NCI-H526 (cell line): Measurements from ENCODE around the gene FKRP.
"Not testable (repeated sequence)": the region's sequence is repeated elsewhere in the genome, so short reads cannot be mapped to it uniquely, and the experiment has no call there.

Experiments
- DNase-seq, 2 experiments: peaks; one replicate each; lab custom pipeline; 2025; lab: John Stamatoyannopoulos, UW

The FKRP gene

DNA sequence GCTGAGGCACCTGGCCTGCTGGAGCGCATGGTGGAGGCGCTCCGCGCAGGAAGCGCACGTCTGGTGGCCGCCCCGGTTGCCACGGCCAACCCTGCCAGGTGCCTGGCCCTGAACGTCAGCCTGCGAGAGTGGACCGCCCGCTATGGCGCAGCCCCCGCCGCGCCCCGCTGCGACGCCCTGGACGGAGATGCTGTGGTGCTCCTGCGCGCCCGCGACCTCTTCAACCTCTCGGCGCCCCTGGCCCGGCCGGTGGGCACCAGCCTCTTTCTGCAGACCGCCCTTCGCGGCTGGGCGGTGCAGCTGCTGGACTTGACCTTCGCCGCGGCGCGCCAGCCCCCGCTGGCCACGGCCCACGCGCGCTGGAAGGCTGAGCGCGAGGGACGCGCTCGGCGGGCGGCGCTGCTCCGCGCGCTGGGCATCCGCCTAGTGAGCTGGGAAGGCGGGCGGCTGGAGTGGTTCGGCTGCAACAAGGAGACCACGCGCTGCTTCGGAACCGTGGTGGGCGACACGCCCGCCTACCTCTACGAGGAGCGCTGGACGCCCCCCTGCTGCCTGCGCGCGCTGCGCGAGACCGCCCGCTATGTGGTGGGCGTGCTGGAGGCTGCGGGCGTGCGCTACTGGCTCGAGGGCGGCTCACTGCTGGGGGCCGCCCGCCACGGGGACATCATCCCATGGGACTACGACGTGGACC, 10.1 kb downstream of the FKRP start:
- no peak for DNase-seq

DNA sequence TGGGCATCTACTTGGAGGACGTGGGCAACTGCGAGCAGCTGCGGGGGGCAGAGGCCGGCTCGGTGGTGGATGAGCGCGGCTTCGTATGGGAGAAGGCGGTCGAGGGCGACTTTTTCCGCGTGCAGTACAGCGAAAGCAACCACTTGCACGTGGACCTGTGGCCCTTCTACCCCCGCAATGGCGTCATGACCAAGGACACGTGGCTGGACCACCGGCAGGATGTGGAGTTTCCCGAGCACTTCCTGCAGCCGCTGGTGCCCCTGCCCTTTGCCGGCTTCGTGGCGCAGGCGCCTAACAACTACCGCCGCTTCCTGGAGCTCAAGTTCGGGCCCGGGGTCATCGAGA, 10.7 kb downstream of the FKRP start:
- no peak for DNase-seq

DNA sequence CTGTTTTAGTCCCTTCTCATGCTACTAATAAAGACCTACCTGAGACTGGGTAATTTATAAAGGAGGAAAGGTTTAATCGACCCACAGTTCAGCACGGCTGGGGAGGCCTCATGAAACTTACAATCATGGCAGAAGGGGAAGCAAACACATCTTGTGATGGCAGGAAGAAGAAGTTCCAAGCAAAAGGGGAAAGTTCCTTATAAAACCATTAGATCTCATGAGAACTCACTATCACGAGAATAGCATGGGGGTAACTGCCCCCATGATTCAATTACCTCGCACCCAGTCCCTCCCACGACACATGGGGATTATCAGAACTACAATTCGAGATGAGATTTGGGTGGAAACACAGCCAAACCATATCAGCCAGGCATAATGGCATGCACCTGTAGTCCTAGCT, 13.3 kb downstream of the FKRP start:
- no peak for DNase-seq

DNA sequence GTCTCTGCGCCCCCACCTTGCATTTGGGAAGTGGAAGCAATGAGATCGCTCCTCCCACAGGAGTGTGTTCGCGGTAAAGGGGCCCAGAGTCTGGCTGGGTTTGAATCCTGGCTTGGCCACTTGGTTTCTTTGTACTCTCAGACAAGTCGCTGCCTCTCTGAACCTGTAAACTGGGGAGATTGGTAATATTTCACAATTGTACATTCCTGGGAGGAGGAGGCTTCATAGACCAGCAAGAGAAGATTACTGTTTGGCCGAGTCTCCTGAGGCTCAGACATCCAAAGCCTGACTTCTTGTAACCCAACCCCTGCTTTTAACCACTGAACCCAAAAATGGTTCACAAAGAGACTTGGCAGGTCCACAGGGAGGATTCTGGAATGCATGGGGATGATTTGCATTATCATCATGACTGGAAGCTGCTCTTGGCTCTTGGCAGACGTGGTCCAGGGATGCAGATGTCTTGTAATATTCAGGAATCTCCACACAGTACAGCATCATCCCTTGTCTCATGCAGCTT, 14.0 kb downstream of the FKRP start:
- no peak for DNase-seq

DNA sequence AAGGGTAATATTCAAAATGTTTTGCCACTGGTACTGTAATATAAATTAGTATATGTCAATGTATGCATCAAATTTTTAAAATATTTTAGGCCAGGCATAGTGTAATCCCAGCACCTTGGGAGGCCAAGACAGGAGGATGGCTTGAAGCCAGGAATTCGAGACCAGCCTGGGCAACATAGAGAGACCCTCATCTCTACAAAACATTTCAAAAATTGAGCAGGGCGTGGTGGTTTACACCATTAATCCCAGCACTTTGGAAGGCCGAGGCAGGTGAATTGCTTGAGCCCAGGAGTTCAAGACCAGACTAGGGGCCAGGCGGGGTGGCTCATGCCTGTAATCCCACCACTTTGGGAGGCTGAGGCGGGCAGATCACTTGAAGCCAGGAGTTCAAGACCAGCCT, 14.5 kb downstream of the FKRP start:
- DNase-seq, result no peak

DNA sequence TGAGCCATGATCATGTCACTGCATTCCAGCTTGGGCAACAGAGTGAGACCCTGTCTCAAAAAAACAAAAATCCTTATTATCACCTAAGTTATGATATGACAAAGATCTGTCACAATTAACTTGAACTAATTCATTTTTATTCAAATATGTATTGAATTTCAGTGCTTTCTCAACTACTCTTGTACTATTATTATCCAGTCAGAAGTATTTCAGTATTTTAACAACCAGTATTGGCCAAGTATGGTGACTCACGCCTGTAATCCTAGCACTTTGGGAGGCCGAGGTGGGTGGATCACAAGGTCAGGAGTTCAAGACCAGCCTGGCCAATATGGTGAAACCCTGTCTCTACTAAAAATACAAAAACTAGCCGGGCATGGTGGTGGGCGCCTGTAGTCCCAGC, 15.0 kb downstream of the FKRP start:
- not testable (repeated sequence) for DNase-seq

DNA sequence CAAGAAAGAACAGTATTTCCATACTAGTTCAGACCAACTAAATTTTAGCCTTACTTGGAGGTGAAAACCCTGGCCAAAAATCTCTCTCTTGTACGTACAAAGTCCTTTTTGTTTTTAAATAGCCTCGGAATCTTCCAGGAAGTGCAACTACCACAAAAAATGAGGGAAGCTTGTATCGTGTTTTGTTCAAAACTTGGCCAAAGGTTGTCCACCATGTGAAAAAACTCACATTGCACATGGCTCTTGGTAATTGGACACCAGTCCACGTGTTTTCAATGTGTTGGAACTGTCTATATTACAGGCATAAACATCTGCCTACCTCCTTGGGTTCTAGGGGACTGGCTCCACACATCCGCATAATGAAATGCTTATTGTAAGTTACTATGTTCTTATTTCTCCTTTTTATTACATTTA, 15.6 kb downstream of the FKRP start:
- DNase-seq, result no peak

DNA sequence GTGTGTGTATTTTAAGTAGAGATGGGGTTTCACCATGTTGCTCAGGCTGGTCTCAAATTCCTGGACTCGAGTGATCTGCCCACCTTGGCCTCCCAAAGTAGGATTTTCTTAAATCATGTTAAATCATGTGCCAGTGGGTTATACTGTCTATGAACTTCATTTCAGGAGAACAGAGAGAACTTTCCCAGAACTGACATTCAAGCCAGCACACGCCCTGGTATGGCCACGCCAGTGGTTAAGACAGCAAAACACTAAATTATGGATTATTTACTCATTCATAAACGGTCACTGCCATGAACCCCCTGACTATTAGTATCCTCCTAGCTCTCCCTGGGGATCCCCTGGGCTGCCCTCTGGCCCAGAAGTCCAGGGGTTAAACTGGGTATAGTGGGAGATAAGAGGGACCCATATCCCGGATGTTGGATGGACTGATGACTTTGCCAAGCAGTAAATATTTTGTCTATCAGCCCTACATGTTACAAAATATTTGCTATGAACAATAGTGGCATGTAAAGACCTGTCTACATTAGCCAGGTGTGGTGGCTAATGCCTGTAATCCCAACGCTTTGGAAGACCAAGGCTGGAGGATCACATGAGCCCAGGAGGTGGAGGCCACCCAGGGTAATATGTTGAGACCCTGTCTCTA, 16.5 kb downstream of the FKRP start:
- DNase-seq, result no peak

DNA sequence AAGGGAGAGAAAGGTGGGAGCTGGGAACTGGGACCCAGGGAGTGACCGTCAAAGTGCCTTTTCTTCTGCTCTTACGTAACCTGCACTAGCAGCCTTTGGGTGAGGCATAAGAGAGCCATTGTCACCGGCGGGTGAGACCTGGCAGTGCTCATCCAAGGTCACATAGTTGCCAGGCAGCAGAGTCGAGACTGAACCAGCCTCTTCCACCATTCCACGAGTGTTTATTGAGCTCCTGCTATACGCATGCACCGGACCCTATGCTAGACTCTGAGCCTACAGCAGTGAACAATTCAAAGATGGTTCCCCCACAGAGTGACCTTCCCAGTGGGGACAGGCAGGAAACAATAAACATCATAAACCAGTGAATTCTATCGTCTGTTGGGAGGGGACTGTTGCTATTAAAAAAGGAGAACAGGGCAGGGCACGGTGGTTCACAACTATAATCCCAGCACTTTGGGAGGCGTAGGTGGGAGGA, 19.0 kb downstream of the FKRP start:
- no peak for DNase-seq

DNA sequence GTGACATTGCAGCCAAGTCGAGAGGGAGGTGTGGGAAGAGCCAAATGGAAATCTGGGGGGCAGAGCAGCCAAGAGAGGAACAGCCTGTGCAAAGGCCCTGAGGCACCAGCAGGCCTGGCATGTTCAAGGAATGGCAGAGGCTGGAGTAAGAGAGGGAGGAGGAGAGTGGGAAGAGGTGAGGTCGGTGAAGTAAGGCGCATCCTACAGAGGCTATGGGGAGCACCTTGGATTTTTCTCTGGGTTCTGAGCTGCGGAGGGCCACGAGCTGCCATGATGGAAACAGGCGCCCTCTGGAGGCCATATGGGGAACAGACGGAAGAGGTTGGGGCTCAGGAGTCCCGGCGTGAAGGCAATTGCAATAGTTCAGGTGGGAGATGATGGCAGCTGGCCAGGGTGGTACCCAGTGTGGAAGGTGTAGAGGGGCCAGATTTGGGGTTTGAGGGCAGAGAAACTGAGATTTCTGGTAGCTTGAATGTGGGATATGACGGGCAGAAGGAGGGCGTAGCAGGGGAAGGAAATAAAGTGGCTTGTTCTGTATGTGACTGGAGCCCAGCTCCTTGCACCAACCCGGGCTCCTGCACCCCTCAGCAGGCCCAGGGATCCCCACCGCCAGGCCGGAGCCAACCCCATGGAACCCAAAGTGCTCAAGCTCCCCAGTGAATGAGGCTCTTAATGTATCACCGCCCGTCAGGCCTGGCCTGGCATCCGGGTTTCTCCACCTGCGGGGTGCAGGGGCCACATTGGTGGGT, 20.9 kb downstream of the FKRP start:
- peak; percentile 36 to 72 for DNase-seq

DNA sequence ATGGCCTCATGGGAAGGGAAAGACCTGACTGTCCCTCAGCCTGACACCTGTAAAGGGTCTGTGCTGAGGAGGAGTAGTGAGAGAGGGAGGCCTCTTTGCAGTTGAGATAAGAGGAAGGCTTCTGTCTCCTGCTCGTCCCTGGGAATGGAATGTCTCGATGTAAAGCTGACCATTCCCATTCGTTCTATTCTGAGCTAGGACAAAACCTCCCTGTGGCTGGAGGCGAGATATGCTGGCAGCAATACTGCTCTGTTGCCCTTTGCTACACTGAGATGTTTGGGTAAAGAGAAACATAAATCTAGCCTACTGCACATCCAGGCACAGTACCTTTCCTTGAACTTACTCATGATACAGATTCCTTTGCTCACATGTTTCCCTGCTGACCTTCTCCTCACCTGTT, 22.9 kb downstream of the FKRP start:
- not testable (repeated sequence) for DNase-seq

DNA sequence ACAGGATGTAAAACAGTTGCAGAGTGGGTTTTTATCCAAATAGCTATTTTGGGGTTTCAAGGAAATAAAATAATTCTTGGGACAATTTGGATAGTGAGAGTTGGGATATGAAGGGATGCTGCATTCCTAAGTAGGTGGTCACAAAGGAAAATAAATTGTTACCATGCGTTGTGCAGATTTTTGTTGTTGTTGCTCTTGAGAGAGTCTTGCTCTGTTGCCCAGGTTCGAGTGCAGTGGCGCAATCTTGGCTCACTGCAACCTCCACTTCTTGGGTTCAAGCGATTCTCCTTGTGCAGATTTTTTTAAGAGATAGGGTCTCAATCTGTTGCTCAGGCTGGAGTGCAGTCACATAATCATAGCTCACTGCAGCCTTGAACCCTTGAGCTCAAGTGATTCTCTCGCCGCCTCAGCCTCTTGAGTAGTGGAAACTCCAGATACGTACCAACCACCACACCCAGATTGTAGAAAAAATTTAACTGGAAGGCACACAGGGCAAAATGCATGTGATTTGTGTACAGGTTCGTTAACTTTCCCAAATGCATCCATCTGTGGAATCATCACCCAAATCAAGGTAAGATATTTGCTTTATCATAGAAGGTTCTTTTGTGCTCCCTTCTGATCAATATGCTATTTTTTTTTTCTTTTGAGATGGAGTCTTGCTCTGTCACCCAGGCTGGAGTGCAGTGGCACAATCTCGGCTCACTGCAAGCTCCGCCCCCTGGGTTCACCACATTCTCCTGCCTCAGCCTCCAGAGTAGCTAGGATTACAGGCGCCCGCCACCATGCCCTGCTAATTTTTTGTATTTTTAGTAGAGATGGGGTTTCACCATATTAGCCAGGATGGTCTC, 26.5 kb downstream of the FKRP start:
- no peak for DNase-seq

DNA sequence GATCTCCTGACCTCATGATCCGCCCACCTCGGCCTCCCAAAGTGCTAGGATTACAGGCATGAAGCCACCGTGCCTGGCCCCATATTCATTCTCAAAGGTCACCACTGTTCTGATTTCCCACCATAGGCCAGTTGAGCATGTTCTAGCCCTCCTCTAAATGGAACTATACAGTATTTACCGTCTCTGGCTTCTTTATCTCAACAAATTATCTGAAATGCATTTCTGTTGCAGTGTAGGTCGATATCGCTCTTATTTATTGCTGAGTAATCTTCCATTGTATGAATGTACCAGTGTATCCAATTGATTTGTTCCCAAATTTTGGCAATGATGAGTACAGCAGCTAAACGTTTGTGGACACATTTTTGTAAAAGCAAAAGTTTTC, 27.2 kb downstream of the FKRP start:
- no peak for DNase-seq

DNA sequence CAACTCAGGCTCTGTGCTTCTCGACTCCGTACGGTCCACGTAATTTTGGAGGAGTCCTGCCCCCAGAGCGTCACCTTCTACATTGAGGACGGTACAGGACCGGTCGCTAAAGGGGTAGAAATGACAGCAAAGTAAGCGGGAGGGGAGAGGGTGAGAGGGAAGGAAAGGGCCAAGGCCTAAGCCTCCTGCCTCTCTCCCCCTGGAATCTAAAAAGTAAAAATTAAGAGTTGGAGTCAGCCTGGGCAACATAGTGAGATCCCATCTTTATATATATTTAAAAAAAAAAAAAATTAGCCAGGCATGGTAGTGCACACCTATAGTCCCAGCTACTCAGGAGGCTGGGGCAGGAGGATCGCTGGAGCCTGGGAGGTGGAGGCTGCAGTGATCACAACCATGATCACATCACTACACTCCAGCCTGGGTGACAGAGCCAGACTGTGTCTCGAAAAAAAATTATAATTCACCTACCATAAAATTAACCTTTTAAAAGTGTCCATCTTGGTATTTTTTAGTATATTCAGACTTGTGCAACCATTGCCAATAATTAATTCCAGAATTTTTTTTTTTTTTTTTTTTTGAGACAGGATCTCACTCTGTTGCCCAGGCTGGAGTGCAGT, 29.9 kb downstream of the FKRP start:
- DNase-seq, result no peak

DNA sequence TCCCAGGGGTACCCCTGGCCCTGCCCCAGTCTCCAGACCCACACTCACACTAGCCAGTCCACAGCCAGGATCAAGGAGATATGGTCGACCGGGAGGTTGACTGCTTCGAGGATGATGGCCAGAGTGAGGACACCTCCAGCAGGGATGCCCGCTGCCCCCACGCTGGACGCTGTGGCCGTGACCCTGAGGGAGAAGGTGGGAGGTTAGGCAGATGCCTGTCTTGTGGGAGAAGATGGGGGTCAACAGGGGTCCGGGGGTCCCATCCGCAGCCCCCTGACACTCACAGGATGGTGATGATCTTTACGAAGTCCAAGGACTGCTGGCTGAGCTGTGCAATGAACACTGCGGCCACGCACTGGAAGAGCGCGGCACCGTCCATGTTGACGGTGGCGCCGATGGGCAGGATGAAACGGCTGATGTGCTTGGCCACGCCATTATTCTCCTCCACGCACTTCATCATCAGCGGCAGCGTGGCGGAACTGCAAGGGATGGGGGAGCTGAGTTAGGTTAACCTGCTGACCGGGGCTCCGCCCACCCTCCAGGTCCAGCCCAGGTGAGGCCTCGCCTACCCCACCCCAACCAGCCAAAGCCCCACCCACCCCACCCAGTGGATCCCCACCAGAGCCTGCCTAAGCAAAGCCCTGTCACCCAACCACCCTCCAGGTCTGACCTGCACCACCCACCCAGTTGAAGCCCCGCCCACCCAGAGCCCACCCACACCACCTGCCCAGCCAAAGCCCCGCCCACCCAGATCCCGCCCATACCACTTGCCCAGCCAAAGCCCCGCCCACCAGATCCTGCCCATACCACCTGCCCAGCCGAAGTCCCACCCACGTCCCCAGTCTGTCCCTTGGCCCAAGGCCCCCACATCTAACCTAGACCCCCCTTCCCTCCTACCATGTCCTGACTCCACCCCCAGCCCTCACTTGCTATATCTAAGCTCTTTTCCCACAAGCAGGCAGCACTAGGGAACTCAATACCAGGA, 31.4 kb downstream of the FKRP start:
- peak in 1 of 2 experiments; percentile 44 for DNase-seq

DNA sequence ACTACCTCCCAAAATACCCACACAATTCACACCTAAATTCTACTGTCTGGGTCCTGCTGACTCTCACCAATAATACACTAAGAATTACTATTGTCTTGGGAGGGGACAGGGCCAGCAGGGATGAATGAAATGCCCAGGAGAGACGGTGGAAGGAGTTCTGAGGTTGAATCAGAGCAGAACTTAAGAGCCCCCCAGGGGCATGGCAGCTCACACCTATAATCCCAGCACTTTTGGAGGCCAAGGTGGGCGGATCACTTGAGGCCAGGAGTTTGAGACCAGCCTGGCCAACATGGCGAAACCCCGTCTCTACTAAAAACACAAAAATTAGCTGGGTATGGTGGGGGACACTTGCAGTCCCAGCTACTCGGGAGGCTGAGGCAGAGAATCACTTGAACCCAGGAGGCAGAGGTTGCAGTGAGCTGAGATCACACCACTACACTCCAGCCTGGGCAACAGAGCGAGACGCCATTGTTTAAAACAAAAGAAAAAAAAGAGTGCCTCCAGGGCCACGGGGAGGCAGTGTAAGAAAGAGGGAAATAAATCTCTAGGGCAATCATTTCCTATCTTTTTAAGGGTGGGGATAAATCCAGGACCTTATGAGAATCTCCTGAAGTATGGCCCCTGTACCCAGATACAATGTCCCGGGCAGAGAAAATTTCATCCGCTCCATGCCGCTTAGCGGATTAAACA, 32.2 kb downstream of the FKRP start:
- not testable (repeated sequence) for DNase-seq

DNA sequence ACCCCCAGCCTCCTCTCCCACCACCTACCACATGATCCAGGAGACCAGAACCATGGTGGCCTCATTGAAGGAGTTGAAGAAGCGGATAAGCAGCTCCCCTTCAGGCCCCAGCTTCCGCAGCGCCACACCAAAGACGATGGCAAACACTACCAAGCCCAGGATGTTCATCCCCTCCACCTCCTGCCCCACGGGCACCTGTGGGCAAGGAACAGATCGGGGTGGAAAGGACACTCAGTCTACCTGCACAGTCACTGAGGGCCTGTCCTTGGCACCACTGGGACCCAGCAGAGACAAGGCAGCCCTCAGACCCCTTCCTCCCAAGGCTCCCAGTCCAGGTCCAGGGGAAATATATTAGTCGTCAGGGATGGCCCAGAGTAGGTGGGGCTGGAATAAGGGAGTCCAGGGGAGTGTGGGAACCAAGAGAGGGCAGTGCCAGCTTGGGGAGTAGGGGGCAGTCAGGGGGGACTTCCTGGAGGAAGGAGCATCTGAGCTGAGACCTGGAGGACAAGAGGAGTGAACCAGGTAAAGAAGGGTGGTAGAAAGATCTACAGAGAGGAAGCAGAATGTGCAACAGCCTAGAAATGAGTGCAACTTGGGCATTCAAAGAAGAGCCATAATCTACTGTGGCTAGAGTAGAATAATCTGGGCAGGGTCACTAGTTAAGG, 36.6 kb downstream of the FKRP start:
- no peak for DNase-seq

DNA sequence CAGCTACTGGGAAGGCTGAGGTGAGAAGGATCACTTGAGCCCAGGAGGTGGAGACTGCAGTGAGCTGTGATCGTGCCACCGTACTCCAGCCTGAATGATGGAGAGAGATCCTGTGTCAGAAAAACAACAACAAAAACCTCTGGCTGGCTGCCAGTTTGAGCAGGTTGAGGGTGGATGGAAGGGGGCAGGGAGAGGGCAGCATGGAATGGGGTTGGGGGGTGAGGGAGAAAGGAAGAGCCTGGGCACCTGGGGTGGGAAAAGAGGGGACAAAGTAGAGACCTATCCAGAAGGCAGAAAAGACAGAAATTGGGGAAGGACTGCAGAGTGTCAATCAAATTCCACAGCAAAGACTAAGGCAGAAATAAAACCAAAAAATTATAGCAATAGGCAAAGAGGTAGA, 37.8 kb downstream of the FKRP start:
- DNase-seq, result no peak
